Fibroblast of lung (primary cell): ENCODE measurements around the gene CCT5.

ENCODE experiments used
- CTCF ChIP-seq, 2 donors: IDR thresholded peaks in 1 of 2; conservative IDR thresholded peaks in 1 of 2; 1 replicate in 1 of 2; 2 replicates in 1 of 2; pipeline ENCODE4 v1.5.1; 2011 to 2012; ENCODE audit warnings: low read length in 2 of 2, control low read depth in 1 of 2, inconsistent platforms in 1 of 2, low read depth in 1 of 2, mild to moderate bottlenecking in 1 of 2
- EZH2 ChIP-seq: IDR thresholded peaks from 2 replicates; pipeline ENCODE4 v1.5.1; 2012; ENCODE audit warnings: low read length, control low read depth, mild to moderate bottlenecking; ENCODE audit errors: missing control alignments

GRCh38 chr5:10261065-10261464 lies 11.0 kb downstream of the CCT5 start:
- TF ChIP-seq CTCF (conservative IDR thresholded peaks at IDR 0.05 in 1 of 2, IDR thresholded peaks at IDR 0.05 in 1 of 2; ENCODE audit: low read depth in 1 of 2, low read length in 2 of 2) (no peak), EZH2 (no peak)
